B cell (primary cell): ENCODE data around the gene IBTK. TPM values are rescaled to one million over a fixed set of nuclear protein-coding genes. Genes with fewer than 3 reads are reported as not detected.

ENCODE experiments used
- ATAC-seq: fragments of 200-7000 bp; cut with Tn5 transposase; one replicate; pipeline ENCODE4 v1.10.0; 2021; ENCODE audit warnings: low read depth, mild to moderate bottlenecking, moderate number of reproducible peaks, moderate library complexity
- CTCF ChIA-PET: fragments of 350-600 bp; sonication (Branson Sonifier 250); formaldehyde crosslinking; loops from one replicate; lab custom pipeline; 2021; ENCODE audit warnings: antibody characterized with exemption, inconsistent platforms; lab: Charles Lee
- POLR2A ChIA-PET: fragments of 350-600 bp; sonication (Branson Sonifier 250); formaldehyde crosslinking; loops from one replicate; lab custom pipeline; 2021; ENCODE audit warnings: antibody characterized with exemption; lab: Charles Lee
- DNase-seq: peaks from one replicate; pipeline ENCODE4 v3.0.0; 2013
- H2AFZ ChIP-seq: 2 replicates; pipeline ENCODE4 v1.6.1; 2012; ENCODE audit warnings: mild to moderate bottlenecking, low read depth, low read length; ENCODE audit not compliant: insufficient read depth, poor library complexity, severe bottlenecking
- H3K27ac ChIP-seq, 2 donors: 1 replicate in 1 of 2; 2 replicates in 1 of 2; pipeline ENCODE4 v1.5.1; 2012 to 2013; ENCODE audit warnings: low read length in 2 of 2, mild to moderate bottlenecking in 2 of 2, moderate library complexity in 1 of 2
- H3K27me3 ChIP-seq, 4 experiments: fragments of 200-600 bp in 1 of 4; sonication (generic) in 1 of 4; replicated peaks in 1 of 4; 1 replicate in 2 of 4; 2 replicates in 2 of 4; pipeline versions ENCODE4 v1.6.1 to v1.7.0; 2013 to 2016; ENCODE audit warnings: low read length in 3 of 4, mild to moderate bottlenecking in 2 of 4, mixed read lengths in 1 of 4, moderate library complexity in 1 of 4; ENCODE audit not compliant: insufficient read depth in 4 of 4, control insufficient read depth in 3 of 4; ENCODE audit errors: control extremely low read depth in 1 of 4
- H3K36me3 ChIP-seq, 2 experiments: replicated peaks in 1 of 2; 1 replicate in 1 of 2; 2 replicates in 1 of 2; pipeline versions ENCODE4 v1.6.1 to v1.7.1; 2013; ENCODE audit warnings: low read length in 1 of 2; ENCODE audit not compliant: insufficient read depth in 2 of 2, control insufficient read depth in 1 of 2; ENCODE audit errors: control extremely low read depth in 1 of 2, extremely low read depth in 1 of 2
- H3K4me1 ChIP-seq, 2 donors: fragments of 200-600 bp in 1 of 2; sonication (generic) in 1 of 2; 1 replicate in 1 of 2; 2 replicates in 1 of 2; pipeline versions ENCODE4 v1.5.1 to v1.6.1; 2013 to 2017; ENCODE audit warnings: low read length in 2 of 2; ENCODE audit not compliant: control insufficient read depth in 2 of 2, insufficient read depth in 2 of 2
- H3K4me2 ChIP-seq: replicated peaks from 2 replicates; pipeline ENCODE3; 2012; ENCODE audit warnings: mild to moderate bottlenecking, low read depth, low read length; ENCODE audit not compliant: poor library complexity, severe bottlenecking
- H3K4me3 ChIP-seq, 5 experiments: fragments of 200-600 bp in 1 of 5; sonication (generic) in 1 of 5; 1 replicate in 3 of 5; 2 replicates in 2 of 5; pipeline versions ENCODE4 v1.5.1 to v1.7.0; 2011 to 2016; ENCODE audit warnings: low read length in 4 of 5, mild to moderate bottlenecking in 4 of 5, low read depth in 2 of 5, control low read depth in 1 of 5, moderate library complexity in 1 of 5; ENCODE audit not compliant: insufficient read depth in 1 of 5; ENCODE audit errors: control extremely low read depth in 1 of 5, extremely low read depth in 1 of 5
- H3K79me2 ChIP-seq: fragments of 200-600 bp; sonication (generic); one replicate; pipeline ENCODE4 v1.6.0; 2016; ENCODE audit warnings: low read length; ENCODE audit not compliant: control insufficient read depth, insufficient read depth
- H3K9ac ChIP-seq: fragments of 200-600 bp; sonication (generic); 2 replicates; pipeline ENCODE4 v1.6.1; 2017; ENCODE audit warnings: mild to moderate bottlenecking, low read length, moderate library complexity
- H3K9me3 ChIP-seq, 3 donors: one replicate each; pipeline versions ENCODE4 v1.6.1 to v1.7.1; 2013; ENCODE audit warnings: low read length in 2 of 3; ENCODE audit not compliant: control insufficient read depth in 2 of 3, insufficient read depth in 1 of 3; ENCODE audit errors: control extremely low read depth in 1 of 3
- H4K20me1 ChIP-seq: 2 replicates; pipeline ENCODE4 v1.6.0; 2012; ENCODE audit warnings: mild to moderate bottlenecking, low read length; ENCODE audit not compliant: insufficient read depth, control insufficient read depth, poor library complexity, severe bottlenecking
- H3K27ac Mint-ChIP-seq: one replicate; pipeline ENCODE4 v1.8.0; 2021; ENCODE audit warnings: mixed read lengths
- H3K27me3 Mint-ChIP-seq: one replicate; pipeline ENCODE4 v1.8.0; 2021; ENCODE audit warnings: mixed read lengths
- H3K4me1 Mint-ChIP-seq: one replicate; pipeline ENCODE4 v1.8.0; 2021; ENCODE audit warnings: mixed read lengths
- H3K4me3 Mint-ChIP-seq: one replicate; pipeline ENCODE4 v1.8.0; 2021; ENCODE audit warnings: mixed read lengths
- H3K9me3 Mint-ChIP-seq: one replicate; pipeline ENCODE4 v1.8.0; 2022; ENCODE audit warnings: mixed read lengths; ENCODE audit not compliant: insufficient read depth
- EZH2 ChIP-seq: IDR thresholded peaks from 2 replicates; pipeline ENCODE4 v1.6.1; 2012; ENCODE audit warnings: borderline replicate concordance, low read depth, mild to moderate bottlenecking, moderate library complexity, low read length; ENCODE audit not compliant: insufficient read depth, poor library complexity, severe bottlenecking
- WGBS: methylation state at CpG from one replicate; pipeline ENCODE4 v1.1.5; 2013; ENCODE audit warnings: missing lambda C conversion rate; ENCODE audit not compliant: insufficient coverage; 5-methylcytosine and 5-hydroxymethylcytosine counted together
- intact Hi-C: fragments of 100-400 bp; cut with micrococcal nuclease; formaldehyde crosslinking; loops from one replicate; pipeline ENCODE4 v1.10.0; 2022
- polyA plus RNA-seq: library from polyadenylated mRNA; depleted of rRNA; stranded (reverse); fragments of >200 nt; gene quantifications from 2 replicates; pipeline ENCODE4 v1.2.3, GENCODE V29; 2012
- total RNA-seq, 2 donors: library from RNA; stranded (reverse); fragments of 120-200 nt in 1 of 2; gene quantifications; 1 replicate in 1 of 2; 2 replicates in 1 of 2; pipeline versions ENCODE4 v1.2.3 to v1.2.4, GENCODE V29; 2013 to 2022
- TF ChIP-seq, protein P1 (sequence below): fragments of 200-600 bp; IDR thresholded peaks from one replicate; pipeline ENCODE4 v1.8.0; 2022; ENCODE audit warnings: antibody characterized with exemption, mild to moderate bottlenecking

Gene IBTK
- total and polyA plus RNA-seq, 2 donors (not counting 1 experiment from before 2014, with no cell fraction given), result 4.4 to 28.3 TPM

DNA sequence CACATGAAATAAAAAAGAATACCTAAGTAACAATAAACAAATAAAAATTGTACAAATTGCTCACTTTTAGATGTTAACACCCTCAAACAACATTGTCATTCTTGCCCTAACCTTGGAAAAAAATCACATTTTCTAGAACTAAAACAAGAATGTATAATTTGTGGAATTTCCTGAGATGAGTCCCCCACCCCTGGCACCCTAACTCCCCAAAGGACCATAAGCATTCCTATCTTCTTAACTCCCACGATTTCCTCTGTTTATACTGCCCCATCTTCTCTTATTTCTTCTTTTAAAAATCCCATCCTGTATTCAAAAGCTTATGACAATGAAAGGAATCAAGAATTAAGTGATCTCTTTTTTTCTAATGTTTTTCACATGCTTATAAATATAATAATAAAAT is 70.9 kb downstream of the IBTK start:
- no peak for TF ChIP-seq EZH2
- TF ChIP-seq, protein P1, sequence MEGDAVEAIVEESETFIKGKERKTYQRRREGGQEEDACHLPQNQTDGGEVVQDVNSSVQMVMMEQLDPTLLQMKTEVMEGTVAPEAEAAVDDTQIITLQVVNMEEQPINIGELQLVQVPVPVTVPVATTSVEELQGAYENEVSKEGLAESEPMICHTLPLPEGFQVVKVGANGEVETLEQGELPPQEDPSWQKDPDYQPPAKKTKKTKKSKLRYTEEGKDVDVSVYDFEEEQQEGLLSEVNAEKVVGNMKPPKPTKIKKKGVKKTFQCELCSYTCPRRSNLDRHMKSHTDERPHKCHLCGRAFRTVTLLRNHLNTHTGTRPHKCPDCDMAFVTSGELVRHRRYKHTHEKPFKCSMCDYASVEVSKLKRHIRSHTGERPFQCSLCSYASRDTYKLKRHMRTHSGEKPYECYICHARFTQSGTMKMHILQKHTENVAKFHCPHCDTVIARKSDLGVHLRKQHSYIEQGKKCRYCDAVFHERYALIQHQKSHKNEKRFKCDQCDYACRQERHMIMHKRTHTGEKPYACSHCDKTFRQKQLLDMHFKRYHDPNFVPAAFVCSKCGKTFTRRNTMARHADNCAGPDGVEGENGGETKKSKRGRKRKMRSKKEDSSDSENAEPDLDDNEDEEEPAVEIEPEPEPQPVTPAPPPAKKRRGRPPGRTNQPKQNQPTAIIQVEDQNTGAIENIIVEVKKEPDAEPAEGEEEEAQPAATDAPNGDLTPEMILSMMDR, result no peak
- no peak overlapping the region for H3K4me3 ChIP-seq
- H3K79me2 ChIP-seq, result no peaks in the 10 kb centered on the region
- no peaks in the 10 kb centered on the region for H4K20me1 ChIP-seq
- Mint-ChIP-seq H3K4me1 (no peaks in the 10 kb centered on the region), H3K4me3 (no peak overlapping the region), H3K27me3 (no peaks in the 10 kb centered on the region), H3K9me3 (no peaks in the 10 kb centered on the region), H3K27ac (no peak overlapping the region)
- ATAC-seq, result no peak
- WGBS, result no CpG with 5 or more reads among the region's 1 CpG
- no peaks in the 10 kb centered on the region for H3K4me1 ChIP-seq
- H3K27me3 ChIP-seq, result no peaks in the 10 kb centered on the region
- H3K9me3 ChIP-seq, result no peaks in the 10 kb centered on the region
- no peak overlapping the region for H3K27ac ChIP-seq
- intact Hi-C loops, result no loop called here
- H3K36me3 ChIP-seq, result peaks cover 5 to 30% of the 10 kb centered on the region in 2 experiments
- no peak overlapping the region for H2AFZ ChIP-seq
- H3K4me2 ChIP-seq, result no peak overlapping the region
- CTCF ChIA-PET, result no interaction called here
- POLR2A ChIA-PET, result no interaction called here
- no peak for DNase-seq
- H3K9ac ChIP-seq, result no peak overlapping the region

DNA sequence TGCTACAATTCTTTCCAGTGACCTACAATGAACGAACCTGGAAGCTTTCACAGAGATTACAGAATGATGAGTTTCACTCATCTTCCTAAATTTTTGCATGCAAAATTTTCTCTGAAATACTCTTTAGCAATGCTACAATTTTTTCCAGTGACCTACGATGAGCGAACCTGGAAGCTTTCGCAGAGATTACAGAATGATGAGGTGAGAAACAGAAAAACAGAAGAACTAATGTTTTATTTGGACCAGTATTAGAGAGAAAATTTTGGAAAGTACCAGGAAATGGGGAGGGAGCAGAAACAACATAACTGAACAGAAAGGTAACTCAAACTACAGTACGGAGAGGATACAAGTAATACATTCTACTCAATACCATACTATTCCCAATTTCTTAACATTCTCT is 75.0 kb downstream of the IBTK start:
- peaks cover 10 to 19% of the 10 kb centered on the region in 2 experiments for H3K36me3 ChIP-seq
- no peaks in the 10 kb centered on the region for H3K9me3 Mint-ChIP-seq

More for the DNA sequence above, 75.0 kb downstream of the IBTK start:
- 100% methylated on average over 2 of the region's 5 CpGs for WGBS
- Histone ChIP-seq H3K4me3 (no peak overlapping the region), H4K20me1 (no peaks in the 10 kb centered on the region), H3K9me3 (no peaks in the 10 kb centered on the region), H3K4me1 (no peaks in the 10 kb centered on the region), H3K4me2 (no peak overlapping the region), H2AFZ (no peak overlapping the region), H3K27ac (no peak overlapping the region), H3K9ac (no peak overlapping the region), H3K27me3 (no peaks in the 10 kb centered on the region), H3K79me2 (no peaks in the 10 kb centered on the region)
- POLR2A ChIA-PET, result no interaction called here
- no peak for TF ChIP-seq EZH2
- TF ChIP-seq, protein P1, result no peak
- DNase-seq (no peak), ATAC-seq (no peak)
- H3K4me3 Mint-ChIP-seq, result no peak overlapping the region
- H3K4me1 Mint-ChIP-seq, result no peaks in the 10 kb centered on the region
- intact Hi-C loops, result no loop called here
- no peak overlapping the region for H3K27ac Mint-ChIP-seq
- H3K27me3 Mint-ChIP-seq, result no peaks in the 10 kb centered on the region
- CTCF ChIA-PET, result no interaction called here
